NCI-H187 (cell line): ENCODE measurements around the gene CTNS.

Experiments used
- DNase-seq, 2 experiments: peaks; one replicate each; lab custom pipeline; 2025; lab: John Stamatoyannopoulos, UW

Gene CTNS

GRCh38 chr17:3626831-3627768 lies 9.5 kb upstream of the CTNS start:
- no peak for DNase-seq

- no peak for DNase-seq
These were observed 8.8 kb upstream of the CTNS start for GRCh38 chr17:3627769-3628167.

GRCh38 chr17:3630781-3631180 lies 5.8 kb upstream of the CTNS start:
- DNase-seq, result no peak

GRCh38 chr17:3632287-3632686 lies 4.3 kb upstream of the CTNS start:
- no peak for DNase-seq

- DNase-seq, result no peak
These were observed 946 bp upstream of the CTNS start for GRCh38 chr17:3635474-3636153.

GRCh38 chr17:3636908-3637373 lies 381 bp downstream of the CTNS start:
- no peak for DNase-seq

GRCh38 chr17:3639981-3640596 lies 3.5 kb downstream of the CTNS start:
- DNase-seq, result no peak

- DNase-seq, result no peak
These were observed 4.5 kb downstream of the CTNS start for GRCh38 chr17:3641014-3641413.

GRCh38 chr17:3641717-3642486 lies 5.3 kb downstream of the CTNS start:
- no peak for DNase-seq

GRCh38 chr17:3643889-3644349 lies 7.4 kb downstream of the CTNS start:
- no peak for DNase-seq

GRCh38 chr17:3645310-3645709 lies 8.8 kb downstream of the CTNS start:
- DNase-seq, result no peak

GRCh38 chr17:3647251-3647650 lies 10.7 kb downstream of the CTNS start:
- DNase-seq, result no peak

- no peak for DNase-seq
These were observed 11.4 kb downstream of the CTNS start for GRCh38 chr17:3647769-3648555.

- no peak for DNase-seq
These were observed 19.2 kb downstream of the CTNS start for GRCh38 chr17:3655766-3656165.

GRCh38 chr17:3656353-3656752 lies 19.8 kb downstream of the CTNS start:
- no peak for DNase-seq

- no peak for DNase-seq
These were observed 20.4 kb downstream of the CTNS start for GRCh38 chr17:3656755-3657587.

- no peak for DNase-seq
These were observed 21.0 kb downstream of the CTNS start for GRCh38 chr17:3657588-3657869.

GRCh38 chr17:3657874-3658783 lies 21.6 kb downstream of the CTNS start:
- DNase-seq, result no peak

GRCh38 chr17:3658784-3659449 lies 22.4 kb downstream of the CTNS start:
- DNase-seq, result no peak
